ENCODE measurements around the gene TSPAN18.

DNA sequence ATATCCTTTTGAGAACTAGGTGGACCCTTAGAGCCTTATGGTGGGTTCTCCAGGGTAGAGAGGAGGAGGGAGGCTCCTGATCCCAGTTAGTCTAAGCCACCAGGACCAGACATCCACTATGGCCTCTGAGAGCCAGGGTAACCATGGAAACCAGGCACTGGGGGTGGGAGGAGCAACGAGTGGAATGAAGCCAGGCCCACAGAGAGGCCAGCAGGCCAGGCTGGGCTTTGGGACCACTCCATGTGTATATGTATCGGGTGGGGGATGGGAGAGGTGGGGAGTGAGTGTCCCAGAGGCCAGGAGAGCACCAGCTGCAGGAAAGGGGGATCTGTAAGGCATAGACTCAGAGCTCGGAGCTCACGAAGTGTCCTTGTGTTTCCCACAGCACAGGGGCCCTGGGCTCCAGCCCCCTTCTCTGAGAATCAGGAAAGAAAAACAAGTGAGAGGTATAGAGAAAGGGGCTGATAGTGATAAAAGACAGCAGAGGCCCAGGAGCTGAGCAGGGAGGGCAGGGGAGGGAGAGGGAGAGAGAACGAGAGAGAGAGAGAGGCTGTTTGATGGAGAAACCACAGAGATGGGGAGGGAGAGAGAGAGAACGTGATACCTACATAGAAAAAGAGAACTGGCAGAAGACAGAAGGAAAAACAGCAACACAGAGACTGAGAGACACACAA is 15.5 kb upstream of the TSPAN18 start:
- TF ChIP-seq EP300 (IDR thresholded peaks at IDR 0.05) (no peak), POLR2A (IDR thresholded peaks at IDR 0.05) (no peak), CTCF (IDR thresholded peaks at IDR 0.05) (no peak)

All from ovary (tissue), 3 donors.